Measurements from ENCODE around the gene MYL4.
A peak's percentile ranks its signal among the peaks of the same experiment; 100 is the strongest.
"Not testable (repeated sequence)": the region's sequence is repeated elsewhere in the genome, so short reads cannot be mapped to it uniquely, and the experiment has no call there.

The MYL4 gene

GRCh38 chr17:47193931-47194511 is 15.1 kb upstream of the MYL4 start:
- no peak for DNase-seq

GRCh38 chr17:47197821-47198220 is 11.3 kb upstream of the MYL4 start:
- no peak for DNase-seq

GRCh38 chr17:47199627-47200324 is 9.4 kb upstream of the MYL4 start:
- DNase-seq = no peak

- DNase-seq = no peak
Measured at GRCh38 chr17:47200325-47200664, 8.9 kb upstream of the MYL4 start.

- DNase-seq = no peak
Measured at GRCh38 chr17:47201166-47201565, 8.0 kb upstream of the MYL4 start.

DNA sequence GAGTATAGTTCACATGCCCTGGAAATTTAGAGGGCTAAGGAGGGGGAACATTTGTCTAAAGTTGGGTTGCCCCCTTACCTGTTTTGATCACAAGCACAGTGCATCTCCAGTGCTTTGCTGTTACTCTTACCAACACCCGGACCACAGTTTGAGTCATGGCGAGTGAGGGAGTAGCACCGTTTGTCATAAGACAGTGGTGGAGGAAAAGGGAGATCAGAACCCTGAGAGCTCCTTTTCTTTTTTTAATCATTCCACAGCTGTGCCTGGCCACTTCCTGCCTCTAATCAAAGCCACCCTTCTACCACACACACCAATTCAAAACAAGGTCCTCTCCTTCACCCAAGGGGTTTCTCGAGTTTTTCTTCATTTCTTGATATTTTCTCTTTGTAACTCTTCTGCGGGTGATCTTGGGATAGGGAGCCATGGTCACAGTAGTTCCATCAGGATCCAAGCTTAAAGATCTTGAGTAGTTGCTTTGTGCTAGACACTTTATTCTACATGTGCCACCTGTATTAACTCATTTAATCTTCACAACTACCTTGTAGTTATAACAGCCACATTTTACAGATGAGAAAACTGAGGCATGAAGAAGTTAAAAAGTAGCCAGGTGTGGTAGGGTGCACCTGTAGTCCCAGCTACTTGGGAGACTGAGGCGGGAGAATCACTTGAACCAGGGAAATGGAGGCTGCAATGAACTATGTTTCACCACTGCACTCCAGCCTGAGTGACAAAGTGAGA is 5.0 kb upstream of the MYL4 start:
- no peak for DNase-seq

- no peak for DNase-seq
Measured at GRCh38 chr17:47204722-47205418, 4.3 kb upstream of the MYL4 start.

DNA sequence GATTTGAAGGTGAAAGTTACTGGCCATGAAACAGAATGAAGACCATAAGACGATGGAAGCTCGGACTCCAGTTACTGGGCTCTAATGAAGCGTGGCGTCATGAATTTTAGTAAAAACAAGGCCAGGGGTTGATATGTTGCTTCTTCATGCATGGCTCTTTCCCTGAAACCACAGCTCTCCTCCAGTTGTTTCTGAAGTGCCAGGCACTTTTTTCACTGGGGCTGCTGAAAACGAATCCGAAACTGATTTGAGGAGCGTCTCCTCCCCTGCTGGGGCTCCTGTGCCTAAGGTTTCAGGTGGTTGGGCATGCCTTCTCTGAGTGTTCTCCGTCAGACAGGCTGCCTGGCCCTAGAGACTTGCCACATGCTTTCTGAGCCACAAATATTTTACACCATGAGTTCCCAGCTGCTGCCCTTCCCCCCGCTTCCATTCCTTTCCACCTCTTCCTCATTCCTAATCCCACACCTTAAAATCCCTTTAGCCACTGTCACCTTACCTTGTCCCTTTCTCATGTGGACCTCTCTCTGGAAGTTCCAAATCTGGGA is 3.7 kb upstream of the MYL4 start:
- DNase-seq = peak; percentile 46

DNA sequence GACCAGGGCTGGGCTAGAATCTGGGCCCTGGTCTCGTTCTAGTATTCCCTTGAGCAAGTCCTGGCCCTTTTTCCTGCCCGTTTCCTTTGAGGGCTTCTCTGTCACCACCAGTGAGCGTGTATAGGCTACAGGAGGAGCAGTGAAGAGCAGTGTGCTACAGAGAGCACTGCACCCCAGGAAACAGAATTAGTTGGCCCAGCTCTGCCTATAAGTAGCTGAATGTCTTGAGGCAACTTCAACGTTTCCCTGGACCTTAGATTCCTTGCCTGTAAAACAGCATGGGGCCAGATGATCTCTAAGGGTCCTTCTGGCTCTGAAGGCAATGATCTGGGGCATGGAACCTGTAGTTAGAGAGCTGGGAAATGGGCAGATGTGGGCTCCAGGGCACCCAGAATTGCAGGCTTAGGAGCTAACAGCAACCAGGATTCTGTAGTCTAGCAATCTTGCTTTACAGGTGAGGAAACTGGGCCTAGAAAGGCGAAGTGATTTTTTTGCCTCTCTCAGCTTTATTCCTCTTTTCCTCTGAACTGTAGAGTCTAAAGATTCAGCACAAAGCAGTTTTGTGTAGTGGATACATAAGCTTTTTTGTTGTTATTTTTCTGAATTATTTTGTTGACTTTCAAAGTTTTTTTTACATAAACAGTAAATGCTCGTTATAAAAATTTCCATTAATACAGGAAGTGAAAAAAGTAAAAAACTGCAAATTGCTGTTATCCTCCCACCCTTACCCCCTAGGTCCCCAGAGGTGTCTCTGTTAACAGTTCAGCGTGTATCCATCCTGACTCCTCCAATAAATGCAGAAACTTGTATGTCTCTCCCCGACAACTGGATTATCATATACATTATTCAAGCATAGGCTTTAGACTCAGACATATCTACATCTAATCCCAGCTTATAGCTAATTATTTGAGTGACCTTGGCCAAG is 1.7 kb upstream of the MYL4 start:
- no peak for DNase-seq

DNA sequence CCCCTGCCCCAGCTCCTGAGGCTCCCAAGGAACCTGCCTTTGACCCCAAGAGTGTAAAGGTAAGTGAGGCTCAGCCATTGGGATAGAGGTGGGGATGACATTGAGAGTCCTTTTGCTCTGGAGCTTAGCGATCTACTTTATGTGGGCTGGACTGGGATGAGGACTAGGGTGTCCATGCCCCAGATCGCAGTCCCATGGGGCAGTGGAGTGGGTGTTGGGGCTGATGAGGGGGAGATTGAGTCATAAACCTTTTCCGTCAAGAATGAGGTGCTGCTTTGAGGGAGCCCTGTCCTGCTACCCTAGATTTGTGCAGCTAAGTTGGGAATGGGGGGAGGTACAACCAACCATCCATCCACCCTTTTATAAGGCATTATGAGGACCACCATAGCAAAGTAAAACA is 351 bp downstream of the MYL4 start:
- no peak for DNase-seq

DNA sequence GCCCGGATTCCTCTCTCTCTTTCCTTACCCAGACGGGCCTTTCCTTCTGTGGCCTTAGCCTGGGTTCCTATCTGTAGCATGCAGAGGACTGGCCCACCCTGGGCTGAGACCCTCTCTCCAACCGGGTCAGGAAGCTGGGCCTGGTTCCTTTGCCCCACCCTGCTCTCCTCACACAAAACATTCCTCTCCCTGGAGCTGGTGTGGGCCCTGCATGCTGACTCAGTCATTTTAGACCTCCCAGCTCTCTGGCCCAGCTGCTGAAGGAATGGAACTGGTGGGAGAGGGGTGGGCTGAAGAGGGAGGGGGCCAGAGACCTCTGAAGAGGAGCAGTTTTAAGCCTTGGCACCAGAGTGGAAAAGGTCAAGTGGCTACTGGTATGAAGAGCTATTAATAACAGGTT is 957 bp downstream of the MYL4 start:
- DNase-seq = no peak

DNA sequence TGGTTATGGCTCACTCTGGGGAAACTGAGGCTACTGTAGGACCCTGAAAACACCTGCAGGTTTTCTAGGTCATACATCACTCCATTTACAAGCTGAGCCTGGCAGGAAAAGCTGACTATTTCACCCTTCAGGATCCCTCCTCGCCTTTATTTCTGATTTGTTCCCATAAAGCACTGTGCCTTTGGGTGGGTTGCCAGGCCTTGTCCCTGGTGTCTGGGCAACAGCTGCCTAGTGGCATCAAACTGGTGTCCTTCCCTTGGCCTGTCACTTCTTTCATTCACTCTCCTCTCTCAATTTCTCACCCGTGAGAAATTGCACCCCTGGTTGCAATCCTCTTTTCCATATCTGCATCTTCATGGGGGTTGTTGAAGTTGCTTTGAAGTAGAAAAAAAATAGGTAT is 1.6 kb downstream of the MYL4 start:
- no peak for DNase-seq

DNA sequence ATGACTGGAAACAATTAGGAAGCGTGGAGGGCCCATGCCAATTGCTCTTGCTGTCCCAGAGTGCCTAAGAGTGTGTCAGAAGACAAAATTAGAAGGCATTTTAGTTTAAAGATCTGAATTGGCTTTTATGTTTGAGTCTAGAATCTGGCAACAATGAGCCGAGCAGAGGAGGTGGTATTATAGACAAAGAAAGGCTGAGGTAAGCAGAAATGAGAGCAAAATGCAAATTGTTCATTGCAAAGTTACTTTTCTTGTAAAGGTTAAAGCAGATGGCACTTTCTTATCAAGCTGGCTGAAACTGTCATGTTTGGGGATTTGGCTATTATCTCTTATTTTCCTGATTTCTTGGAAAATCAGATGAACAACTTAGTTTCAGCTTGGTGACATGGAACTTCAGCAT is 3.3 kb downstream of the MYL4 start:
- no peak for DNase-seq

DNA sequence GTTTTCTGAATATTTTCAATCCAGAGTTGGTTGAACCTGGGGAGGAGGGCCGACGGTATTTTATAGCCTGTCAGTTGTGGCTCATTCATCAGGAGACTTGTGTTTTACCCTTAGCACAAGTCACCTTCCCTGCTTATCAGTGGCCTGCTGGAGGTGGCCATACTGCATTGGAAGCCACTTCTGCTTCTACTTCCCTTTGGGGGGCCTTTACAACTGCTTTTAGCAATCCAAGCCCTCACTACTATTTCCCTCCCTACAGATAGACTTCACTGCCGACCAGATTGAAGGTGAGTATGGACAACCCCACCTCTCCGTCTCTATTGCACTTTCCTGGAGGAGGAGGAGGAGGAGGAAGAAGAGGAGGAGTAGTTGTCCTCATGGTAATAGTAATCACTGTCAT is 4.4 kb downstream of the MYL4 start:
- no peak for DNase-seq

DNA sequence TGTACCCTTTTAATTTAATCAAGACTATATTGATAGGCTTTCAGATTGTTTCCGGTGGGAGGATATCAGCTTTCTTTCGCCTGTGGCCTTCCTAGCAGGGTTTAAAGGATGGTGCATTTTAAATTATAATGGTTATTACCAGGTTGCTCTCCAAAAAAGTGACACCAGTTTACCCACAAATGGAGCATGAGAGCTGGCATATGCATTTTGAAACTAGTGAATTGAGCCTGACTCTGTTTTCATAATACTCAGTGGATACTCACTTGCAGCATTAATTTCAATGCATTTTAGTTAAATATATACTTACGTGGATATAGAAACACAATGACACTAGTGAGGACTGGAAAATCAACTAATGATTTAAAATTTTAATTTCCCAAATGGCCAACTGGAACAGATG is 5.8 kb downstream of the MYL4 start:
- DNase-seq = no peak

DNA sequence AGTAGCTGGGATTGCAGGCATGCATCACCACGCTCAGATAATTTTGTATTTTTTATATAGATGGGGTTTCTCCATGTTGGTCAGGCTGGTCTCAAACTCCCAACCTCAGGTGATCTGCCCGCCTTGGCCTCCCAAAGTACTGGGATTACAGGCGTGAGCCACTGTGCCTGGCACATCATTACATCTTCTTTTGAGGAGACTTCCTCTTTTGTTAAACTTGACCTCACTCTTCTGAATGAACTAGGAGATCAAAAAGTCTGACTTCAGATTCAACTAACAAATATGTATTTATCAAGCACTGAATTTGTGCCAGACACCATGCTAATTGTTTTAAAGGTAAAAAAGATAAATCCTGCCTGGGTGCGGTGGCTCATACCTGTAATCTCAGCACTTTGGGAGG is 7.7 kb downstream of the MYL4 start:
- DNase-seq = not testable (repeated sequence)

- DNase-seq = not testable (repeated sequence)
Measured at GRCh38 chr17:47217279-47217678, 8.1 kb downstream of the MYL4 start.

DNA sequence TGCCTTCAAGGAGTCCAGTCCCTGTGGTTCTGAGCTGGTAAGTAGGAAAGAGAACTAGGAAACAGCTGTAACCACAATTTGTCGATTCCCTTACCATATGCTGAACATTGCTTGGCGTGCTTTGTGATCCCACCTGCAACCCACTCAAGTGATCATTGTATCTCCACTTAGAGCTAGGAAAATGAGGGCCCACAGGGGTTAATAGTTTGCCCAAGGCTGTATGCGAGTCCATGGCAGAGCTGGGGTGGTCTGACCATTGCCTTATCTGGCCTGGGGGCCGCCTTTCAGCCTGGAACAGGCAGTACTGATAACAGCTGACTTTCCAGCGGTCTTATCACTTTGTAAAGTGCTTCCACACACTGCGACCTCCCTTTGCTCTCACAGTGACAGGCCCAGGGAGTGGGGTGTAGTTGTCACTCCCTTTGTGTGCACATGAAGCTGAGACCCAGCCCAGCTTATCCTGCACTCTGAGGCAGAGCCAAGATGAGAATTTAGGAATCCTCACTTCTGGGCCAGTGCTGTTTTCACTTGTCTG is 9.8 kb downstream of the MYL4 start:
- DNase-seq = no peak

DNA sequence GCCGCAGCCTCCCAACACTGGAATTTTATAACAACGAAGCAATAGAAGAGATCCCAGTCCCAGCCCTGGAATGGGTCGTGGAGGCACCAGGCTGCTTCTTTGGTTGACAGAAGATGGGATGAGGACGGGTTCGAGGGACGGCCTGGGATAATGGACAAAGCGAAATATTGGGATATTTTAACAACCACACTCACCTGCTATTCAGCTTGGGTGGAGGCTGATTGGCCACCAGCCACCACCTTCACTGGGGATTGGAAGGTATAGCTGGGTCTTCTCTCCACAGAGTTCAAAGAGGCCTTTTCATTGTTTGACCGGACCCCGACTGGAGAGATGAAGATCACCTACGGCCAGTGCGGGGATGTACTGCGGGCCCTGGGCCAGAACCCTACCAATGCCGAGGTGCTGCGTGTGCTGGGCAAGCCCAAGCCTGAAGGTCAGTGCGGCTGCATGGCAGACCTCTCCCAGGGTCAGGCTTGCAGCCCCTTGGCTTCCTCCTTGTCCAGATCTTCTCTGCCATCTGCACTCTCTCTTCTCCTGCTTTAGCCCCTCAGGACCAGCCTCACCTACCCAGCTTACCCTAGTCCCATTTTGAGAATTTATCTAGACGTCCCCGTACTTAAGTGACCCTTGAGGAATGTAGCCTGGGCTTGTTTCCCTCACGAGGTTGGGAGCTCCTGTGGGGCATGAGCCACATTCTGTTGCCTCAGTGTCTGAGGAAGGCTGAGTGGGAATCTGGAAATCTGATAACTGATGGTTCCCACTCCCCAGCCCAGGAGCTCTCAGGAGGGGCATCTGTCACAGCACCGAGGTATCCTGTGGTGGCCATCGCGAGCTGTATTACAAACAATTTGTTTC is 10.7 kb downstream of the MYL4 start:
- no peak for DNase-seq

DNA sequence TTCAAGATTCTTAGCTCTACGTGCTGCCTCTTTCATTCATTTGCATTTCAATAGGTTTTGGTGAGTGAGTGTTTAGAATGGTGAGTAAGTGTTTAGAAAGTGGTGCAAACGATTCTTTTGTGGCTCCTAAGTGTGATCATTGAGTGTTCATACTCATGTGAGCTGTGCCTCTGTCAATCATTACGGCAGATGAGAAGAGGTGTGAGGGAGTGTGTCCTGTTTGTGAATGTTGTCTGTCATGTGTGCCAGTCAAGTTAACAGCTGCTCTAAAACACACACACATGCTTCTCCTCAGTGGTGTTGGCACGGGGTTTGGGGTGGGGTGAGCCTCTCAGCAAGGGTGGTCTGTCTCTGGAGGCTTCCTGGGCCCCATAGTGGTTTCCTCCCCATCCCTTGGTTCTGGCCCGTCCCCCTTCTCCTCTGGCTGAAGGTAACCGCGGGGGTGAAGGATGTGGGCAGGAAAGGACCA is 11.4 kb downstream of the MYL4 start:
- DNase-seq = no peak

GRCh38 chr17:47221154-47221553 is 12.0 kb downstream of the MYL4 start:
- DNase-seq = no peak
